GM21515 (cell line): Measurements from ENCODE around the gene KYNU.
"Not testable (repeated sequence)": the region's sequence is repeated elsewhere in the genome, so short reads cannot be mapped to it uniquely, and the experiment has no call there.

ENCODE experiments used
- ATAC-seq: cut with Tn5 transposase; IDR thresholded peaks from one replicate; pipeline ENCODE4 v1.9.1; 2021; ENCODE audit not compliant: unreplicated experiment

Gene KYNU

DNA sequence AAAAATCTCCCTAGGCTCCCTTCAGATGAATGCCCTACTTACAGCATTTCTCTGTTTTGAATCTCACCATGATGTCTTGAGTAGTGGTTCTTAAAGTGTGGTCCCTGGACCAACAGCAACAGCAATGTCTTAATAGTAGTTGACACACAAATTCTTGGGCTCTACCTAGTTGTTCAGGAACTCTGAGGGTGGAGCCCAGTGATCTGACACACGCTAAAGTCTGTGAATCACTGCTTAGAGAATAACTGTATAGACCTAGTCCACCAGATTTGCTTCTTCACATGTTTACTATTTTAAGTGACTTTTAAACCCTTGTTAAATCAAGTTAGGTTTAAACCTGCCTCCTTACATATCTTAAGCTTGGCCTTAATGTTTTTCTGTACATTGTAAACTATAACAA lies 204.2 kb downstream of the KYNU start:
- no peak for ATAC-seq

DNA sequence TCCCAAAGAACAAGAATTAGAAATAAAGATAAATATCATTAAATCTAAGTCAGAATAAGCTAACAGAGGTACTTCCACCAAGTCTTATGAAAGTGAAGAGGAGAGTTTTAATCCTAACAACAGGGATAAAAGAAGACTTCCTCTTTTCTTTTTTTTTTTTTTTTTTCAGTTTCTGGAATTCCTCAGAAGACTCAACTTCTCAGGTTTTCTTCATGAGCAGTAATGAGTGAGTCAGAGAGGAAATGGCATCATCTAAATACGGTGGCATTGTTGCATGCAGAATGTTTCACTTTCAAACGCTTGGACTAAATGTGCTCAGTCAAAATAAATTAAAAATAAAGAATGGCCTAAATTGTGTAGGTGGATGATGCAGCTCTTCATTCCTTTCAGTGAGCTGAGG lies 206.2 kb downstream of the KYNU start:
- ATAC-seq, result no peak

DNA sequence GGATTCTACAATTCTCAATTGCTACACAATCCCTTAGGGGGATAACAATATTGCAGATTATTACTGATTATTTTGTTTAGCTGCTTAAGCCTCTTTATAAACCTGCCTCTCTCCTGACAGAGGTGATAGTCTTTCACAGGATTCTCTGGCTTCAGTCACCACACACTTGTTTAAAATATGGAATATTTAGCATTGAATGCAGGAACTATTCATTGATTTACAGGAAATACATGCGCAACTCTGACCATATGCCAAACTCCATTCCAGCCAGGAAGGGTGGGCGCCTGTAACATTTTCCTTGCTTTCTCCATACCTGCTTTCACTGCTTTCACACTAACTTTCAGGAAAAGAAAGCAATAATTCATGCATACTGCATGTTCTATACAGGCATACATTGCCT lies 207.0 kb downstream of the KYNU start:
- no peak for ATAC-seq

DNA sequence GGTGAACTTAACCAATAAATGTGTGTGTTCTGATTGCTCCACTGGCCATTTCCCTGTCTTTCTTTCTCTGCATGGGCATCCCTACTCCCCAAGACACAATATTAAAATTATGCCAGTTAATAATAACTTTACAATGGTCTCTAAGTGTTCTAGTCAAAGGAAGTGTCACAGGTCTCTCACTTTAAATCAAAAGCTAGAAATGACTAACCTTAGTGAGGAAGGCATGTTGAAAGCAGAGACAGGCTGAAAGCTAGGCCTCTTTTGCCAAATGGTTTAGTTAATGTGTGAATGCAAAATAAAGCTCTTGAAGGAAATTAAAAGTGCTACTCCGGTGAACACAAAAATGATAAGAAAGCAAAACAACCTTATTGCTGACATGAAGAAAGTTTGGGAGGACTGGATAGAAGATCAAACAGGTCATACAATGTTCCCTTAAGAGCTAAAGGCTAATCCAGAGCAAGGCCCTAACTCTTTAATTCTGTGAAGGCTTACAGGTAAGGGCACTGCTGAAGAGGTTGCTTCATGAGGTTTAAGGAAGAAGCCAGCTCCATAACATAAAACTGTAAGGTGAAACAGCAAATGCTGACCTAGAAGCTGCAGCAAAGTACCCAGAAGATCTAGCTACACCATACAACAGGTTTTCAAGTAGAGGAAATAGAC lies 207.8 kb downstream of the KYNU start:
- no peak for ATAC-seq

DNA sequence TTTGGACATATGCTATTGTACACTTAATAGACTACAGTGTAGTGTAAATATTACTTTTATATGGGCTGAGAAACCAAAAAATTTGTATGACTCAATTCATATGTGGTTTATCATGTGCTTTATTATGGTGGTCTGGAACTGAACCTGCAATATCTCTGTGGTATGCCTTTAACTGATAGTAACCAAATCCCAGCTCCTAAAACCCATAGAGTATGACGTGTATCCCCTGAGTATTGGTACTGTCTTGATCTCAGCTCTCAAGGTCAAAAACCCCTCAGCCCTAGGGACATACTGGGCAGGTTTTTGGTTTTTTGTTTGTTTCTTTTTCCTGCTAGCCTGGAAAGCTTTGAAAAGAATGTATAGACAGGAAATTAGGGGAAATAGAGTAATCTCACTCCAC lies 209.6 kb downstream of the KYNU start:
- ATAC-seq, result no peak

DNA sequence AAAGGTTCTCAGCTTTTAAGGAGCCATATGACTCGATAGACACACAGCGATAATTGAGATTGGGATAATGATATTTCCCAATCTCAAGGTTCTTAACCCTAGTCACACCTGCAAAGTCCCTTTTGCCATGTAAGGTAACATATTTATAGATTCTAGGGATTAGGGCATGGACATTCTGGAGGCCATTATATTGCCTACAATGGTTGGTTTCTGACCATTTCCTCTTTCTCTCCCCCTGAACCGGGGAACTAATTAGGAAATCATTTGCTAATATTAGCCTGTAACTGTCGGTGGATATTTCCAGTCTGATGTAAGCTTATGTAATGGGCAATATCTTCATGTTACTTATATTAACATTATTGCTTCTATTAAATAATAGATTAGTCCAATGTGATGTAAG lies 210.9 kb downstream of the KYNU start:
- no peak for ATAC-seq

DNA sequence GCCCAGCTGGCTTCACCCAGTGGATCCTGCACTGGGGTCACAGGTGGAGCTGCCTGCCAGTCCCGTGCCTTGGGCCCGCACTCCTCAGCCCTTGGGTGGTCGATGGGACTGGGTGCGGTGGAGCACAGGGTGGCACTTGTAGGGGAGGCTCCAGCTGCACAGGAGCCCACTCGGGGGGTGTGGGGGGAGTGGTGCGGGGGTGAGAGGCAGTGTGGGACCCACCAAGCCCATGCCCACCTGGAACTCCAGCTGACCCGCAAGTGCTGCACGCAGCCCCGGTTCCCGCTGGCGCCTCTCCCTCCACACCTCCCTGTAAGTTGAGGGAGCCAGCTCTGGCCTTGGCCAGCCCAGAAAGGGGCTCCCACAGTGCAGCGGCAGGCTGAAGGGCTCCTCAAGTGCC lies 212.1 kb downstream of the KYNU start:
- ATAC-seq, result not testable (repeated sequence)
